ENCODE data around the gene TXNRD2. TPM values are rescaled to one million over a fixed set of nuclear protein-coding genes. Genes with fewer than 3 reads are reported as not detected.
A peak's percentile ranks its signal among the peaks of the same experiment; 100 is the strongest.

TXNRD2 gene
- total RNA-seq, 1 experiment from 2014 or later: 19.7 TPM

DNA sequence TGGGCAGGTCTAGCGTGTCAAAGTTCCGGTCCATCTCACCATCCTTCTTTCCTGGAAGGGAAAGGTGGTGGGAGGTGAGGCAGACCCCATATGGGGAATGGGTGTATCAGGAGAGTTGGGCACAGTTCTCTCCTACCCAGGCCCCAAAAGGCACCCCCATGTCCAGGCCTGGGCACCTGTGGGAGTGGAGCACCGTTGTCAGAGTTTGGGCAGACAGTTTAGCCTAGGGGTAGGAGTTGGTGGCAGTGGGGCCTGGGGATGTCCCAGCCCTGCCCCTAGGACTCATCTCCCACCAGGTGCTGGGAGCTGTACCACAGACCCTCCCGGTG lies 34.1 kb upstream of the TXNRD2 start:
- no peaks in the 10 kb centered on the region for H3K9me2 ChIP-seq (ENCODE audit: insufficient read depth)
- ChIA-PET RAD21 (ENCODE audit: low non-redundant PET in 1 of 2, low total read pairs in 2 of 2, uncharacterized antibody in 2 of 2, unreplicated experiment in 2 of 2) (no interaction called here), CTCF (no interaction called here), POLR2A (interaction anchor here (1.1 to 1.7 kb wide), 2 partner anchors 9 to 45 kb away, joined by 5 read pairs; partner anchors contain the start of gene TANGO2)
- peak overlapping the region; percentile 56 for H3K4me2 ChIP-seq (ENCODE audit: low read length)
- H3K27ac ChIP-seq (ENCODE audit: low read depth, low read length): peak overlapping the region; percentile 65
- H3K4me3 ChIP-seq (replicated peaks in 1 of 2; ENCODE audit: low read depth in 1 of 2, low read length in 2 of 2): no peak overlapping the region
- TF ChIP-seq SP1 (IDR thresholded peaks at IDR 0.05; ENCODE audit: low read depth) (no peak), FOSL1 (IDR thresholded peaks at IDR 0.05; ENCODE audit: low read depth) (no peak), POLR2A (IDR thresholded peaks at IDR 0.05; ENCODE audit: borderline replicate concordance, extremely low read depth, insufficient read depth, insufficient read length) (no peak), EGR1 (IDR thresholded peaks at IDR 0.05; ENCODE audit: low read depth) (no peak), EZH2 (IDR thresholded peaks at IDR 0.05) (no peak), SRF (IDR thresholded peaks at IDR 0.05; ENCODE audit: low read depth) (no peak), ELF1 (IDR thresholded peaks at IDR 0.05; ENCODE audit: borderline replicate concordance, low read depth) (no peak), CEBPB (IDR thresholded peaks at IDR 0.05; ENCODE audit: low read depth) (no peak), YY1 (IDR thresholded peaks at IDR 0.05; ENCODE audit: extremely low read depth, insufficient replicate concordance, low read depth, low read length) (no peak), TCF7L2 (IDR thresholded peaks at IDR 0.05; ENCODE audit: borderline replicate concordance, extremely low read depth, insufficient read depth, insufficient read length) (no peak), ZFX (IDR thresholded peaks at IDR 0.05) (no peak), JUND (IDR thresholded peaks at IDR 0.05) (no peak), SIN3A (IDR thresholded peaks at IDR 0.05; ENCODE audit: low read depth) (no peak)
- TF ChIP-seq, protein P1, sequence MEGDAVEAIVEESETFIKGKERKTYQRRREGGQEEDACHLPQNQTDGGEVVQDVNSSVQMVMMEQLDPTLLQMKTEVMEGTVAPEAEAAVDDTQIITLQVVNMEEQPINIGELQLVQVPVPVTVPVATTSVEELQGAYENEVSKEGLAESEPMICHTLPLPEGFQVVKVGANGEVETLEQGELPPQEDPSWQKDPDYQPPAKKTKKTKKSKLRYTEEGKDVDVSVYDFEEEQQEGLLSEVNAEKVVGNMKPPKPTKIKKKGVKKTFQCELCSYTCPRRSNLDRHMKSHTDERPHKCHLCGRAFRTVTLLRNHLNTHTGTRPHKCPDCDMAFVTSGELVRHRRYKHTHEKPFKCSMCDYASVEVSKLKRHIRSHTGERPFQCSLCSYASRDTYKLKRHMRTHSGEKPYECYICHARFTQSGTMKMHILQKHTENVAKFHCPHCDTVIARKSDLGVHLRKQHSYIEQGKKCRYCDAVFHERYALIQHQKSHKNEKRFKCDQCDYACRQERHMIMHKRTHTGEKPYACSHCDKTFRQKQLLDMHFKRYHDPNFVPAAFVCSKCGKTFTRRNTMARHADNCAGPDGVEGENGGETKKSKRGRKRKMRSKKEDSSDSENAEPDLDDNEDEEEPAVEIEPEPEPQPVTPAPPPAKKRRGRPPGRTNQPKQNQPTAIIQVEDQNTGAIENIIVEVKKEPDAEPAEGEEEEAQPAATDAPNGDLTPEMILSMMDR (IDR thresholded peaks at IDR 0.05 in 2 of 3, conservative IDR thresholded peaks at IDR 0.05 in 1 of 3; ENCODE audit: borderline replicate concordance in 1 of 3, insufficient read depth in 1 of 3, low read depth in 2 of 3, low read length in 2 of 3): no peak
- TF ChIP-seq, protein P2, sequence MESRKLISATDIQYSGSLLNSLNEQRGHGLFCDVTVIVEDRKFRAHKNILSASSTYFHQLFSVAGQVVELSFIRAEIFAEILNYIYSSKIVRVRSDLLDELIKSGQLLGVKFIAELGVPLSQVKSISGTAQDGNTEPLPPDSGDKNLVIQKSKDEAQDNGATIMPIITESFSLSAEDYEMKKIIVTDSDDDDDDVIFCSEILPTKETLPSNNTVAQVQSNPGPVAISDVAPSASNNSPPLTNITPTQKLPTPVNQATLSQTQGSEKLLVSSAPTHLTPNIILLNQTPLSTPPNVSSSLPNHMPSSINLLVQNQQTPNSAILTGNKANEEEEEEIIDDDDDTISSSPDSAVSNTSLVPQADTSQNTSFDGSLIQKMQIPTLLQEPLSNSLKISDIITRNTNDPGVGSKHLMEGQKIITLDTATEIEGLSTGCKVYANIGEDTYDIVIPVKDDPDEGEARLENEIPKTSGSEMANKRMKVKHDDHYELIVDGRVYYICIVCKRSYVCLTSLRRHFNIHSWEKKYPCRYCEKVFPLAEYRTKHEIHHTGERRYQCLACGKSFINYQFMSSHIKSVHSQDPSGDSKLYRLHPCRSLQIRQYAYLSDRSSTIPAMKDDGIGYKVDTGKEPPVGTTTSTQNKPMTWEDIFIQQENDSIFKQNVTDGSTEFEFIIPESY (IDR thresholded peaks at IDR 0.05; ENCODE audit: extremely low read depth, insufficient replicate concordance, low read length): no peak
- TF ChIP-seq, protein P3, sequence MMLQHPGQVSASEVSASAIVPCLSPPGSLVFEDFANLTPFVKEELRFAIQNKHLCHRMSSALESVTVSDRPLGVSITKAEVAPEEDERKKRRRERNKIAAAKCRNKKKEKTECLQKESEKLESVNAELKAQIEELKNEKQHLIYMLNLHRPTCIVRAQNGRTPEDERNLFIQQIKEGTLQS (IDR thresholded peaks at IDR 0.05): no peak
- no peak overlapping the region for H2AFZ ChIP-seq (ENCODE audit: low read depth, low read length, poor library complexity, severe bottlenecking)
- no peaks in the 10 kb centered on the region for H3K9me3 ChIP-seq (ENCODE audit: control insufficient read depth in 1 of 2, insufficient read depth in 1 of 2, low read depth in 1 of 2, low read length in 2 of 2)
- DNase-seq (ENCODE audit: low read depth, low spot score) (no peak), ATAC-seq (no peak)
- peak overlapping the region; percentile 41; the same call in 1 of the 2 replicates for H3K9ac ChIP-seq (ENCODE audit: low read length)
- no peaks in the 10 kb centered on the region for H3K79me2 ChIP-seq (ENCODE audit: insufficient read depth, low read length)
- no peaks in the 10 kb centered on the region for H3K27me3 ChIP-seq (ENCODE audit: insufficient read depth, low read length)
- BruUV-seq (replicated peaks): no TSS peak
- intact Hi-C loops (cut with micrococcal nuclease): no loop called here
- H3K36me3 ChIP-seq (ENCODE audit: control insufficient read depth in 1 of 2, insufficient read depth in 2 of 2, low read length in 2 of 2): peaks cover 5 to 12% of the 10 kb centered on the region in 2 experiments; a peak in 2 of 4 replicates
- peaks cover 14 to 28% of the 10 kb centered on the region in 2 experiments for H3K4me1 ChIP-seq (ENCODE audit: control insufficient read depth in 1 of 2, insufficient read depth in 2 of 2, low read length in 2 of 2)
- no peaks in the 10 kb centered on the region for H4K20me1 ChIP-seq (ENCODE audit: insufficient read depth)

All from HCT116 (cell line).